Limb (tissue), 2 donors: ENCODE data around the gene AGRN.
A peak's percentile ranks its signal among the peaks of the same experiment; 100 is the strongest.
"Not testable (repeated sequence)": the region's sequence is repeated elsewhere in the genome, so short reads cannot be mapped to it uniquely, and the experiment has no call there.

Experiments
- DNase-seq, 2 donors: peaks; one replicate each; pipeline ENCODE4 v3.0.0-alpha.2; 2016; ENCODE audit errors: extremely low spot score in 2 of 2

Gene AGRN

GRCh38 chr1:981955-982558 is 37.9 kb upstream of the AGRN start, which contains the start of gene PERM1:
TSS of gene PERM1 (minus strand) at chr1:982093. CDS start at chr1:981029, 1,064 bp downstream.
- DNase-seq: peak in 1 of 2 donors; percentile 29

GRCh38 chr1:982765-983436 is 37.0 kb upstream of the AGRN start:
- DNase-seq: no peak

GRCh38 chr1:983798-984475 is 36.0 kb upstream of the AGRN start:
- peak; percentile 32 to 83 for DNase-seq

- DNase-seq: no peak
Measured at GRCh38 chr1:984476-984814, 35.5 kb upstream of the AGRN start.

- DNase-seq: no peak
Measured at GRCh38 chr1:985126-985525, 34.8 kb upstream of the AGRN start.

GRCh38 chr1:988061-988460 is 31.9 kb upstream of the AGRN start:
- DNase-seq: not testable (repeated sequence)

- DNase-seq: not testable (repeated sequence)
Measured at GRCh38 chr1:991275-991674, 28.6 kb upstream of the AGRN start.

- DNase-seq: no peak
Measured at GRCh38 chr1:991895-992294, 28.0 kb upstream of the AGRN start.

GRCh38 chr1:992362-992761 is 27.6 kb upstream of the AGRN start:
- DNase-seq: no peak

- no peak for DNase-seq
Measured at GRCh38 chr1:993379-993995, 26.4 kb upstream of the AGRN start.

GRCh38 chr1:994546-994945 is 25.4 kb upstream of the AGRN start:
- not testable (repeated sequence) for DNase-seq

GRCh38 chr1:995665-996633 is 24.0 kb upstream of the AGRN start:
- DNase-seq: peak in 1 of 2 donors; percentile 35

GRCh38 chr1:996851-997712 is 22.8 kb upstream of the AGRN start:
- DNase-seq: peak in 1 of 2 donors; percentile 39

GRCh38 chr1:997713-997992 is 22.3 kb upstream of the AGRN start:
- DNase-seq: no peak

GRCh38 chr1:997993-998744 is 21.8 kb upstream of the AGRN start:
- peak in 1 of 2 donors; percentile 46 for DNase-seq

GRCh38 chr1:998745-998994 is 21.2 kb upstream of the AGRN start:
- peak in 1 of 2 donors; percentile 73 for DNase-seq

GRCh38 chr1:998995-999724 is 20.8 kb upstream of the AGRN start:
- DNase-seq: peak in 1 of 2 donors; percentile 67

GRCh38 chr1:999725-1000356 is 20.1 kb upstream of the AGRN start, which contains the start of gene HES4:
TSS of gene HES4 (minus strand) at chr1:1000097. CDS start at chr1:999973, 124 bp downstream.
- peak; percentile 90 to 94 for DNase-seq
